OCI-LY7 (cell line): ENCODE measurements around the gene BTAF1.

Experiments used
- CTCF ChIP-seq: fragments of 200-600 bp; sonication (generic); conservative IDR thresholded peaks from 2 replicates; pipeline ENCODE4 v1.5.1; 2014; ENCODE audit warnings: mild to moderate bottlenecking, antibody characterized with exemption, low read length, moderate library complexity, mixed read lengths
- EZH2phosphoT487 ChIP-seq: fragments of 200-600 bp; sonication (generic); IDR thresholded peaks from 2 replicates; pipeline ENCODE4 v1.6.1; 2018; ENCODE audit warnings: low read depth, borderline replicate concordance, mild to moderate bottlenecking, mixed run types, antibody characterized with exemption, low read length, moderate library complexity, mixed read lengths

GRCh38 chr10:91996266-91996665 is 72.7 kb downstream of the BTAF1 start:
- TF ChIP-seq CTCF (no peak), EZH2phosphoT487 (no peak)
